Vagina (tissue), 1 donor: ENCODE results near the gene RPIA. TPM values are rescaled to one million over a fixed set of nuclear protein-coding genes. Genes with fewer than 3 reads are reported as not detected.

Experiments used
- total RNA-seq: library from RNA; depleted of rRNA; stranded (reverse); fragments of >200 nt; gene quantifications from one replicate; pipeline ENCODE4 v1.2.3, GENCODE V29; 2016

Gene RPIA
- total RNA-seq, 1 donor from 2014 or later: 10.8 TPM

Other genes starting within 250 kb of the RPIA start
- gene FOXI3, start 239.0 kb upstream of the RPIA start, total RNA-seq: not detected
- 19.6 TPM for gene EIF2AK3, start 64.2 kb upstream of the RPIA start, total RNA-seq